Fibroblast of skin of right quadriceps (primary cell): ENCODE measurements around the gene VDAC2.
"Not testable (repeated sequence)": the region's sequence is repeated elsewhere in the genome, so short reads cannot be mapped to it uniquely, and the experiment has no call there.

Experiments
- DNase-seq: peaks from one replicate; pipeline ENCODE4 v3.0.0-alpha.2; 2013

The VDAC2 gene

GRCh38 chr10:75210282-75211006 is at the start of gene VDAC2:
TSS of gene VDAC2 (plus strand) at chr10:75210796. CDS start at chr10:75211159, 363 bp downstream.
- DNase-seq: peak; percentile 90

- no peak for DNase-seq
Observed at GRCh38 chr10:75165684-75166622, 44.6 kb upstream of the VDAC2 start.

- no peak for DNase-seq
Observed at GRCh38 chr10:75166623-75166972, 44.0 kb upstream of the VDAC2 start.

GRCh38 chr10:75168275-75168674 is 42.3 kb upstream of the VDAC2 start:
- DNase-seq: no peak

- no peak for DNase-seq
Observed at GRCh38 chr10:75170215-75170614, 40.4 kb upstream of the VDAC2 start.

- no peak for DNase-seq
Observed at GRCh38 chr10:75175046-75175445, 35.5 kb upstream of the VDAC2 start.

GRCh38 chr10:75176046-75176445 is 34.5 kb upstream of the VDAC2 start:
- no peak for DNase-seq

- no peak for DNase-seq
Observed at GRCh38 chr10:75176736-75177135, 33.9 kb upstream of the VDAC2 start.

- DNase-seq: no peak
Observed at GRCh38 chr10:75179657-75180177, 30.9 kb upstream of the VDAC2 start.

- no peak for DNase-seq
Observed at GRCh38 chr10:75180592-75180991, 30.0 kb upstream of the VDAC2 start.

GRCh38 chr10:75181073-75181472 is 29.5 kb upstream of the VDAC2 start:
- no peak for DNase-seq

GRCh38 chr10:75186310-75186709 is 24.3 kb upstream of the VDAC2 start:
- no peak for DNase-seq

GRCh38 chr10:75187961-75188426 is 22.6 kb upstream of the VDAC2 start:
- peak; percentile 51 for DNase-seq

- not testable (repeated sequence) for DNase-seq
Observed at GRCh38 chr10:75188522-75188921, 22.1 kb upstream of the VDAC2 start.

GRCh38 chr10:75189266-75190096 is 21.1 kb upstream of the VDAC2 start:
- DNase-seq: no peak

GRCh38 chr10:75191821-75192568 is 18.6 kb upstream of the VDAC2 start:
- DNase-seq: peak; percentile 86

GRCh38 chr10:75194625-75195024 is 16.0 kb upstream of the VDAC2 start:
- DNase-seq: not testable (repeated sequence)

GRCh38 chr10:75195035-75195763 is 15.4 kb upstream of the VDAC2 start:
- DNase-seq: peak; percentile 69

GRCh38 chr10:75197066-75197465 is 13.5 kb upstream of the VDAC2 start:
- no peak for DNase-seq

GRCh38 chr10:75197906-75198305 is 12.7 kb upstream of the VDAC2 start:
- no peak for DNase-seq

- DNase-seq: not testable (repeated sequence)
Observed at GRCh38 chr10:75199949-75200348, 10.6 kb upstream of the VDAC2 start.
